Measurements from ENCODE around the gene PSD4. TPM values are rescaled to one million over a fixed set of nuclear protein-coding genes. Genes with fewer than 3 reads are reported as not detected.

Gene PSD4
- total RNA-seq, 1 donor from 2014 or later = 1.9 TPM

GRCh38 chr2:113182471-113183260 is 8.9 kb downstream of the PSD4 start:
- peaks cover 10% of the 10 kb centered on the region for H3K27me3 Mint-ChIP-seq (ENCODE audit: unreplicated experiment)
- TF ChIP-seq CTCF (IDR thresholded peaks at IDR 0.05; ENCODE audit: unreplicated experiment) = no peak
- no peaks in the 10 kb centered on the region for H3K36me3 Mint-ChIP-seq (ENCODE audit: low read depth, unreplicated experiment)
- H3K4me1 Mint-ChIP-seq (ENCODE audit: unreplicated experiment) = peaks cover 12% of the 10 kb centered on the region
- no peak overlapping the region for H3K4me3 Mint-ChIP-seq (ENCODE audit: unreplicated experiment)
- no peaks in the 10 kb centered on the region for H3K9me3 Mint-ChIP-seq (ENCODE audit: unreplicated experiment)
- DNase-seq (ENCODE audit: low spot score) = no peak
- H3K27ac Mint-ChIP-seq (ENCODE audit: unreplicated experiment) = no peak overlapping the region

GRCh38 chr2:113183264-113183663 is 9.5 kb downstream of the PSD4 start:
- H3K27me3 Mint-ChIP-seq (ENCODE audit: unreplicated experiment) = peaks cover 10% of the 10 kb centered on the region
- H3K4me3 Mint-ChIP-seq (ENCODE audit: unreplicated experiment) = no peak overlapping the region

GRCh38 chr2:113183703-113184102 is 9.9 kb downstream of the PSD4 start:
- H3K36me3 Mint-ChIP-seq (ENCODE audit: low read depth, unreplicated experiment) = no peaks in the 10 kb centered on the region
- no peak for DNase-seq (ENCODE audit: low spot score)
- no peaks in the 10 kb centered on the region for H3K9me3 Mint-ChIP-seq (ENCODE audit: unreplicated experiment)
- no peak overlapping the region for H3K4me3 Mint-ChIP-seq (ENCODE audit: unreplicated experiment)
- TF ChIP-seq CTCF (IDR thresholded peaks at IDR 0.05; ENCODE audit: unreplicated experiment) = no peak
- H3K27ac Mint-ChIP-seq (ENCODE audit: unreplicated experiment) = no peak overlapping the region
- H3K27me3 Mint-ChIP-seq (ENCODE audit: unreplicated experiment) = peaks cover 10% of the 10 kb centered on the region
- H3K4me1 Mint-ChIP-seq (ENCODE audit: unreplicated experiment) = peaks cover 12% of the 10 kb centered on the region

More at GRCh38 chr2:113183264-113183663, 9.5 kb downstream of the PSD4 start:
- no peak for DNase-seq (ENCODE audit: low spot score)
- Mint-ChIP-seq H3K4me1 (ENCODE audit: unreplicated experiment) (peaks cover 12% of the 10 kb centered on the region), H3K27ac (ENCODE audit: unreplicated experiment) (no peak overlapping the region), H3K9me3 (ENCODE audit: unreplicated experiment) (no peaks in the 10 kb centered on the region), H3K36me3 (ENCODE audit: low read depth, unreplicated experiment) (no peaks in the 10 kb centered on the region)
- no peak for TF ChIP-seq CTCF (IDR thresholded peaks at IDR 0.05; ENCODE audit: unreplicated experiment)

- Mint-ChIP-seq H3K27ac (ENCODE audit: unreplicated experiment) (no peak overlapping the region), H3K36me3 (ENCODE audit: low read depth, unreplicated experiment) (no peaks in the 10 kb centered on the region), H3K4me3 (ENCODE audit: unreplicated experiment) (no peak overlapping the region), H3K9me3 (ENCODE audit: unreplicated experiment) (no peaks in the 10 kb centered on the region), H3K27me3 (ENCODE audit: unreplicated experiment) (peaks cover 5% of the 10 kb centered on the region), H3K4me1 (ENCODE audit: unreplicated experiment) (peaks cover 12% of the 10 kb centered on the region)
- no peak for TF ChIP-seq CTCF (IDR thresholded peaks at IDR 0.05; ENCODE audit: unreplicated experiment)
- no peak for DNase-seq (ENCODE audit: low spot score)
Observed at GRCh38 chr2:113184531-113185230, 10.9 kb downstream of the PSD4 start.

Measured in endothelial cell (in vitro differentiated cells).